GM13977 (cell line): Measurements from ENCODE around the gene P4HA3.

ENCODE experiments used
- DNase-seq: peaks from one replicate; pipeline ENCODE4 v3.0.0; 2012; ENCODE audit warnings: low spot score
- in situ Hi-C: fragments of 300-500 bp; cut with MboI; formaldehyde crosslinking; loops from one replicate; pipeline ENCODE4 v1.12.0; 2022; ENCODE audit warnings: low sequenced_read_pairs, low pct_unique_long_range_greater_than_20kb, mixed read lengths, inconsistent platforms; ENCODE audit not compliant: unreplicated experiment
- TF ChIP-seq, protein P1 (sequence below): IDR thresholded peaks from 2 replicates; pipeline ENCODE4 v1.5.1; 2012; ENCODE audit warnings: mild to moderate bottlenecking, control low read depth; ENCODE audit not compliant: insufficient read depth; ENCODE audit errors: extremely low read depth, missing control alignments

Gene P4HA3

DNA sequence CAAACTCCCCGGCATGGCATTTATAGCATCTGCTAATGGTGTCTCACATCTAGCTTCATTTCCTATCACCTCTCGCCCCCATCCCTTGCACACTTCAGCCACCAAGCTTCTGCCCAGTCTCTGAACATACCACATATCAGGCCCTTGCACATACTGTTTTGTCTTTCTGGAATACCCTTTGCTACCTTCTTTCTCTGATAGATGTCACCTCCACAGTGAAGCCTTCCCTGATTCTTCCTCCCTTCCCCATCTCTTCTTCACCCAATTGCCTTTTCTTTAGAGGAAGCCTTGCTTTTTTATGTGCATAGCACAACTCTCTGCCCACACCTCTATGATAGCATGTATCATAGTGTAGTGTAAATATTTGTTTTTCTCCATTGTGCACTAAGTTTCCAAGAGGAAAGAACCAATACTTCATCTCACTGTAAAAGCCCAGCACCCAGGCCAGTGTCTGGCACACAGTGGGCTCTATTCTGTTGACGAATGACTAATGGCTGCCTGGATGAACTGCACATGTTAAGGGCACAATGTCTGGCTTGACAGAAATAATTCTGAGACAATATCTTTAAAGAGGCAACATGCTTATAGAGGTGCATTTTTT is 27.8 kb downstream of the P4HA3 start:
- TF ChIP-seq, protein P1, sequence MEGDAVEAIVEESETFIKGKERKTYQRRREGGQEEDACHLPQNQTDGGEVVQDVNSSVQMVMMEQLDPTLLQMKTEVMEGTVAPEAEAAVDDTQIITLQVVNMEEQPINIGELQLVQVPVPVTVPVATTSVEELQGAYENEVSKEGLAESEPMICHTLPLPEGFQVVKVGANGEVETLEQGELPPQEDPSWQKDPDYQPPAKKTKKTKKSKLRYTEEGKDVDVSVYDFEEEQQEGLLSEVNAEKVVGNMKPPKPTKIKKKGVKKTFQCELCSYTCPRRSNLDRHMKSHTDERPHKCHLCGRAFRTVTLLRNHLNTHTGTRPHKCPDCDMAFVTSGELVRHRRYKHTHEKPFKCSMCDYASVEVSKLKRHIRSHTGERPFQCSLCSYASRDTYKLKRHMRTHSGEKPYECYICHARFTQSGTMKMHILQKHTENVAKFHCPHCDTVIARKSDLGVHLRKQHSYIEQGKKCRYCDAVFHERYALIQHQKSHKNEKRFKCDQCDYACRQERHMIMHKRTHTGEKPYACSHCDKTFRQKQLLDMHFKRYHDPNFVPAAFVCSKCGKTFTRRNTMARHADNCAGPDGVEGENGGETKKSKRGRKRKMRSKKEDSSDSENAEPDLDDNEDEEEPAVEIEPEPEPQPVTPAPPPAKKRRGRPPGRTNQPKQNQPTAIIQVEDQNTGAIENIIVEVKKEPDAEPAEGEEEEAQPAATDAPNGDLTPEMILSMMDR = no peak
- no peak for DNase-seq
- in situ Hi-C loops = no loop called here

DNA sequence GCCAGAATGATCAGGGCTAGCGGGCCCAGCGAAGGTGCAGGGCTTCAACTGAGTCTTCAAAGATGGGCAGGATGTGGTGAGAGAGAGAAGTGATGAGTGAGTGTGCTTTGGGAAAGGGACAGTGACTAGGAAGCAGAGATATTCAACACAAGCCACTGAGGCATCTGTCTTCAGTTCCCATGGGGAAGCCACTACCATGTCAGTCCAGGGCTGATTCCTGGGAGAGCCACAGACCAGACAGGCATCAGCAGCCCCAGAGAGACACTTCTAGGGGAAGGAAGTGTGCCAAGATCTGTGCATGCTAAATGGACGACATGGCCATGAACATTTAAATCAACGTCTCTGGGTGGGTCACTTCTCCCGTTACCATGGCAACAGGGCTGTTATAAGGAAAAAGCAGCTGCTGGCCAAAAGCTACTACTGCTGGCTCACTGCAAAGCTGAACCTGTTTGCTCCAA is 28.5 kb downstream of the P4HA3 start:
- no peak for DNase-seq
- in situ Hi-C loops = no loop called here

DNA sequence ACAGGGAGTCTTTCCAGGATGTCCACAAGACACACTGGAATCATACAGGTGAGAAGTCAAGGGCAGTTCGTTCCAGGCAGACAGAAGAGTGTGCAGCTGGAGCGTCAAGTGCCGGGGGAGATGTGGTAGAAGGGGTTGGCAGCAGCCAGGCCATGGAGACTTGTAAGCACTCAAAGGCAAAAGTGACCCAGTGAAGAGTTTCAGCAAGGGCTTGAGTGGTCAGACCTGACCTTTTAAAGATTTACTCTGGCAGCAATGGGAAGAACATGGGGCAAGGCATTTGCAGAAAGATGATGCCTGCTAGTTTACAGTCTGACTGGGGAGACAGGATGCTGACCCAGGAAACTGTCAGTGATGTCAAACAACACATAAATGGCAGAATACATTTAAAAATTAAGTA is 29.0 kb downstream of the P4HA3 start:
- no peak for DNase-seq
- in situ Hi-C loops = no loop called here
- TF ChIP-seq, protein P1 = no peak

More for the DNA sequence above, 28.5 kb downstream of the P4HA3 start:
- TF ChIP-seq, protein P1 = no peak

DNA sequence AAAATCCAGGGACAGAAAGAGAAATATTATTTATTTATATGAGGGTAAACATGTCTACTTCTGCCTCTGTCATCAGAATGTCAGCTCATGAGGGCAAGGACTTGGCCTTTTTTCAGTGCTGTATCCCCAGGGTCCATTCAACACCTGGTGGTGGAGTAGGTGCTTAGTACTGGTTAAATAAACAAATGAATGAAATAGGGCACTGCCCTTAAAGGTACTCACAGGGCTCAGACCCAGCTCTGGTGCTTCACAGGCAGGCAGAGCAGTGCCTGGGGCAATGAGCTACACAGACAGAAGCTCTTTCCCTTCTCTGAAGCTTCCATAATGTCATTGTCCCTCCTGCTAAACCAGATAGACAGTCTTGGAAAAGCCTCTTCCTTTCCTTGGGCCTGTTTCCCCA is 30.9 kb downstream of the P4HA3 start:
- in situ Hi-C loops = no loop called here
- DNase-seq = no peak
- TF ChIP-seq, protein P1 = no peak

DNA sequence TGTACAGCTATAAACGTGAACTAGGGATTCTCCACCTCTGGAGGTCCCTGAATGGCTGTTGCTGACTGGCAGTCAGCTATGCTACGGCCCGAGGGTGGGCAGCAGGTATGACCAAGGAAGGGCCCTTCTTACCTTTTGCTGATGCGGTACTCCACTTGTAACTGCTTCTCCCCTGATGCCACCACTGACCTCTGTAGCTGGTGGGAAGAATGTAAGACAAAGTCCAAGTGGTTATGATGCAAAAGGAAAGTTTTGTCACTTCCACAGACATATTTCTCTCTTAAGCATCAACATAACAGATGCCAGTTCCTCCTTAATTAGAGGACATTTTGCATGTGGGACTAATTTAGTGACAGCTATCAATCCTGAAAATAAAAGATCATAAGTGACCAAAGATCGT is 32.2 kb downstream of the P4HA3 start:
- DNase-seq = no peak
- in situ Hi-C loops = no loop called here

DNA sequence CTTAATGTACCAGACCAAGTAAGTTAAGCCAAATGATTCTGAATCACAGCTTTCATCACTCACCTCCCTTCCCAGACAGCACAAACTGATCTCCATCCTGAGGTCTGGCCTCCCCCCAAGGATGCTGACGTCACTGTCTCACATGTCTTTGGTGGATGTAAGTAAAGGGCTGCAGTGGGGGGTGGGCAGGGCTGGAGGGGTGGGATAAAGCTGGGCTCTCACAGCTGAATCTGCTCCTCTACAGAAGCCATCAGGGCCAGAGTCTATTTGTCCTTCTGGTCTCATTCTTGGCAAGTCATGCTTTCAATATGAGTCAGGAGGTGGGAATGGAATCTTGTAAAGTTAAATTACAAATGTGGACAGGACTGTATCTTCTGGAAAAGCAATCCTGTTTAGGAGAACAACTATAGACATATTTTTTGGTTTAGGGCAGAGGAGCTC is 32.7 kb downstream of the P4HA3 start:
- TF ChIP-seq, protein P1 = no peak
- no peak for DNase-seq
- in situ Hi-C loops = no loop called here

More for the DNA sequence above, 32.2 kb downstream of the P4HA3 start:
- TF ChIP-seq, protein P1 = no peak
